B cell (primary cell): ENCODE measurements around the gene CTNNBL1. TPM values are rescaled to one million over a fixed set of nuclear protein-coding genes. Genes with fewer than 3 reads are reported as not detected.

Source experiments
- ATAC-seq: fragments of 200-7000 bp; cut with Tn5 transposase; one replicate; pipeline ENCODE4 v1.10.0; 2021; ENCODE audit warnings: low read depth, mild to moderate bottlenecking, moderate number of reproducible peaks, moderate library complexity
- CTCF ChIA-PET: fragments of 350-600 bp; sonication (Branson Sonifier 250); formaldehyde crosslinking; loops from one replicate; lab custom pipeline; 2021; ENCODE audit warnings: antibody characterized with exemption, inconsistent platforms; lab: Charles Lee
- POLR2A ChIA-PET: fragments of 350-600 bp; sonication (Branson Sonifier 250); formaldehyde crosslinking; loops from one replicate; lab custom pipeline; 2021; ENCODE audit warnings: antibody characterized with exemption; lab: Charles Lee
- DNase-seq: peaks from one replicate; pipeline ENCODE4 v3.0.0; 2013
- H2AFZ ChIP-seq: 2 replicates; pipeline ENCODE4 v1.6.1; 2012; ENCODE audit warnings: mild to moderate bottlenecking, low read depth, low read length; ENCODE audit not compliant: insufficient read depth, poor library complexity, severe bottlenecking
- H3K27ac ChIP-seq, 2 donors: 1 replicate in 1 of 2; 2 replicates in 1 of 2; pipeline ENCODE4 v1.5.1; 2012 to 2013; ENCODE audit warnings: low read length in 2 of 2, mild to moderate bottlenecking in 2 of 2, moderate library complexity in 1 of 2
- H3K27me3 ChIP-seq, 4 experiments: fragments of 200-600 bp in 1 of 4; sonication (generic) in 1 of 4; replicated peaks in 1 of 4; 1 replicate in 2 of 4; 2 replicates in 2 of 4; pipeline versions ENCODE4 v1.6.1 to v1.7.0; 2013 to 2016; ENCODE audit warnings: low read length in 3 of 4, mild to moderate bottlenecking in 2 of 4, mixed read lengths in 1 of 4, moderate library complexity in 1 of 4; ENCODE audit not compliant: insufficient read depth in 4 of 4, control insufficient read depth in 3 of 4; ENCODE audit errors: control extremely low read depth in 1 of 4
- H3K36me3 ChIP-seq, 2 experiments: replicated peaks in 1 of 2; 1 replicate in 1 of 2; 2 replicates in 1 of 2; pipeline versions ENCODE4 v1.6.1 to v1.7.1; 2013; ENCODE audit warnings: low read length in 1 of 2; ENCODE audit not compliant: insufficient read depth in 2 of 2, control insufficient read depth in 1 of 2; ENCODE audit errors: control extremely low read depth in 1 of 2, extremely low read depth in 1 of 2
- H3K4me1 ChIP-seq, 2 donors: fragments of 200-600 bp in 1 of 2; sonication (generic) in 1 of 2; 1 replicate in 1 of 2; 2 replicates in 1 of 2; pipeline versions ENCODE4 v1.5.1 to v1.6.1; 2013 to 2017; ENCODE audit warnings: low read length in 2 of 2; ENCODE audit not compliant: control insufficient read depth in 2 of 2, insufficient read depth in 2 of 2
- H3K4me2 ChIP-seq: replicated peaks from 2 replicates; pipeline ENCODE3; 2012; ENCODE audit warnings: mild to moderate bottlenecking, low read depth, low read length; ENCODE audit not compliant: poor library complexity, severe bottlenecking
- H3K4me3 ChIP-seq, 5 experiments: fragments of 200-600 bp in 1 of 5; sonication (generic) in 1 of 5; 1 replicate in 3 of 5; 2 replicates in 2 of 5; pipeline versions ENCODE4 v1.5.1 to v1.7.0; 2011 to 2016; ENCODE audit warnings: low read length in 4 of 5, mild to moderate bottlenecking in 4 of 5, low read depth in 2 of 5, control low read depth in 1 of 5, moderate library complexity in 1 of 5; ENCODE audit not compliant: insufficient read depth in 1 of 5; ENCODE audit errors: control extremely low read depth in 1 of 5, extremely low read depth in 1 of 5
- H3K79me2 ChIP-seq: fragments of 200-600 bp; sonication (generic); one replicate; pipeline ENCODE4 v1.6.0; 2016; ENCODE audit warnings: low read length; ENCODE audit not compliant: control insufficient read depth, insufficient read depth
- H3K9ac ChIP-seq: fragments of 200-600 bp; sonication (generic); 2 replicates; pipeline ENCODE4 v1.6.1; 2017; ENCODE audit warnings: mild to moderate bottlenecking, low read length, moderate library complexity
- H3K9me3 ChIP-seq, 3 donors: one replicate each; pipeline versions ENCODE4 v1.6.1 to v1.7.1; 2013; ENCODE audit warnings: low read length in 2 of 3; ENCODE audit not compliant: control insufficient read depth in 2 of 3, insufficient read depth in 1 of 3; ENCODE audit errors: control extremely low read depth in 1 of 3
- H4K20me1 ChIP-seq: 2 replicates; pipeline ENCODE4 v1.6.0; 2012; ENCODE audit warnings: mild to moderate bottlenecking, low read length; ENCODE audit not compliant: insufficient read depth, control insufficient read depth, poor library complexity, severe bottlenecking
- H3K27ac Mint-ChIP-seq: one replicate; pipeline ENCODE4 v1.8.0; 2021; ENCODE audit warnings: mixed read lengths
- H3K27me3 Mint-ChIP-seq: one replicate; pipeline ENCODE4 v1.8.0; 2021; ENCODE audit warnings: mixed read lengths
- H3K4me1 Mint-ChIP-seq: one replicate; pipeline ENCODE4 v1.8.0; 2021; ENCODE audit warnings: mixed read lengths
- H3K4me3 Mint-ChIP-seq: one replicate; pipeline ENCODE4 v1.8.0; 2021; ENCODE audit warnings: mixed read lengths
- H3K9me3 Mint-ChIP-seq: one replicate; pipeline ENCODE4 v1.8.0; 2022; ENCODE audit warnings: mixed read lengths; ENCODE audit not compliant: insufficient read depth
- EZH2 ChIP-seq: IDR thresholded peaks from 2 replicates; pipeline ENCODE4 v1.6.1; 2012; ENCODE audit warnings: borderline replicate concordance, low read depth, mild to moderate bottlenecking, moderate library complexity, low read length; ENCODE audit not compliant: insufficient read depth, poor library complexity, severe bottlenecking
- WGBS: methylation state at CpG from one replicate; pipeline ENCODE4 v1.1.5; 2013; ENCODE audit warnings: missing lambda C conversion rate; ENCODE audit not compliant: insufficient coverage; 5-methylcytosine and 5-hydroxymethylcytosine counted together
- intact Hi-C: fragments of 100-400 bp; cut with micrococcal nuclease; formaldehyde crosslinking; loops from one replicate; pipeline ENCODE4 v1.10.0; 2022
- polyA plus RNA-seq: library from polyadenylated mRNA; depleted of rRNA; stranded (reverse); fragments of >200 nt; gene quantifications from 2 replicates; pipeline ENCODE4 v1.2.3, GENCODE V29; 2012
- total RNA-seq, 2 donors: library from RNA; stranded (reverse); fragments of 120-200 nt in 1 of 2; gene quantifications; 1 replicate in 1 of 2; 2 replicates in 1 of 2; pipeline versions ENCODE4 v1.2.3 to v1.2.4, GENCODE V29; 2013 to 2022
- TF ChIP-seq, protein P1 (sequence below): fragments of 200-600 bp; IDR thresholded peaks from one replicate; pipeline ENCODE4 v1.8.0; 2022; ENCODE audit warnings: antibody characterized with exemption, mild to moderate bottlenecking

The CTNNBL1 gene
- total and polyA plus RNA-seq, 2 donors (not counting 1 experiment from before 2014, with no cell fraction given): 25.3 to 64.7 TPM

DNA sequence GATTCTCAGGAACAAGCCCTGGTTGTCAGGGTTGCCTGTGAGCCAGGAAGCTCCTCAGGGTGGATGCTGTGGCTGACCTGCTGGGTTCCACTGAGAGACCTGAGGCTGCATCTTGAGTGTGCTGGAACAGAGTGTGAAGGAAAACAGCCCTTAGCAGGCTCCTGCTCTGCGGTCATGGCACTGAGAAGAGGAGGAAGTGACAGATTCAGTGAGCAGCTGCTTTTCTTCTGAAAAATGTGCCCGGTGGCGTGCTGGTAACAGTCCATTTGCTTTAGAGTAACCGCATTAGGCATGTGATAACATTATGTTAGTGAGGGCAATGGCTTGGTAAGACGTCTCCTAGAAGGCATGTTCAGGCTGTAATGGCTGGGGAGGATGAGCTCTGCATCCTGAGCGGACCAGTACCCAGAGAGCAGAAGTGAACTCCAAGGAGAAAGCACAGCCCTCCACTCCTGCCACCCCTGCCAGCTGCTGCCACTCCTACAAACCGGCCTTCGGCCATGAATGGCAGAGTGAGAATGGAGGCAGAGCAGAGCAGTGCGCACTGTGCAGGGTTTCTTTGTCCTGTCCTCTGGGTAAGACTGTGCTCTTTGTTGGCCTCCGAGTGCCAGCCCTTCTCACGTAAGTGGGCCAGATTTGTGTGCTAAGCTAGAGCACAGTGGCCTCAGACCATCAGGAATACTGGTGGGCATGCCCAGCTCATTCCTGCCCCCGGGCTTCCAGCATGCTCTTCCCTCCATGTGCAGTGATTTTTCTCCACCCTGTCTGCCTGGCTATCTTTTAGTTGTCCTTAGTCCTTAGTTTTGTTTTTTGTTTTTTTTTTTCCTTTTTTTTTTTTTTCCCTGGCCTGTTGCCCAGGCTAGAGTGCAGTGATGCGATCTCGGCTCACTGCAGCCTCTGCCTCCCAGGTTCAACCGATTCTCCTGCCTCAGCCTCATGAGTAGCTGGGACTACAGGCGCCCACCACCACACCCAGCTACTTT is 111.0 kb downstream of the CTNNBL1 start:
- Mint-ChIP-seq H3K27ac (peak overlapping the region; percentile 99), H3K4me1 (peaks cover 77% of the 10 kb centered on the region), H3K4me3 (peak overlapping the region; percentile 87), H3K9me3 (no peaks in the 10 kb centered on the region), H3K27me3 (no peaks in the 10 kb centered on the region)
- Histone ChIP-seq H2AFZ (peak overlapping the region; percentile 30), H3K9ac (peak overlapping the region; percentile 48), H4K20me1 (no peaks in the 10 kb centered on the region), H3K4me2 (peak overlapping the region; percentile 72), H3K4me1 (peaks cover 77 to 82% of the 10 kb centered on the region in 2 donors), H3K27ac (peak overlapping the region; percentile 86 to 91), H3K9me3 (no peaks in the 10 kb centered on the region), H3K27me3 (no peaks in the 10 kb centered on the region), H3K36me3 (peaks cover 0 to 7% of the 10 kb centered on the region in 2 experiments), H3K79me2 (peaks cover 39% of the 10 kb centered on the region), H3K4me3 (peak overlapping the region in 4 of 5 experiments; percentile 5 to 58 (median 20))
- ChIA-PET POLR2A (interaction anchor here (0.7 to 0.8 kb wide), 2 partner anchors 11 to 32 kb away, joined by 3 to 5 read pairs; no protein-coding TSS in a partner anchor), CTCF (interaction anchor here (0.7 to 2.9 kb wide), 9 partner anchors 17 to 608 kb away, joined by 3 to 13 read pairs (median 3); no protein-coding TSS in a partner anchor)
- peak; percentile 82 for ATAC-seq
- peak; percentile 85 for DNase-seq
- WGBS: 38% methylated on average over 10 of the region's 16 CpGs
- intact Hi-C loops: loop anchor here (1.0 to 10.0 kb wide), 5 partner anchors 14 to 111 kb away; partner anchors contain the start of gene CTNNBL1
- TF ChIP-seq, protein P1, sequence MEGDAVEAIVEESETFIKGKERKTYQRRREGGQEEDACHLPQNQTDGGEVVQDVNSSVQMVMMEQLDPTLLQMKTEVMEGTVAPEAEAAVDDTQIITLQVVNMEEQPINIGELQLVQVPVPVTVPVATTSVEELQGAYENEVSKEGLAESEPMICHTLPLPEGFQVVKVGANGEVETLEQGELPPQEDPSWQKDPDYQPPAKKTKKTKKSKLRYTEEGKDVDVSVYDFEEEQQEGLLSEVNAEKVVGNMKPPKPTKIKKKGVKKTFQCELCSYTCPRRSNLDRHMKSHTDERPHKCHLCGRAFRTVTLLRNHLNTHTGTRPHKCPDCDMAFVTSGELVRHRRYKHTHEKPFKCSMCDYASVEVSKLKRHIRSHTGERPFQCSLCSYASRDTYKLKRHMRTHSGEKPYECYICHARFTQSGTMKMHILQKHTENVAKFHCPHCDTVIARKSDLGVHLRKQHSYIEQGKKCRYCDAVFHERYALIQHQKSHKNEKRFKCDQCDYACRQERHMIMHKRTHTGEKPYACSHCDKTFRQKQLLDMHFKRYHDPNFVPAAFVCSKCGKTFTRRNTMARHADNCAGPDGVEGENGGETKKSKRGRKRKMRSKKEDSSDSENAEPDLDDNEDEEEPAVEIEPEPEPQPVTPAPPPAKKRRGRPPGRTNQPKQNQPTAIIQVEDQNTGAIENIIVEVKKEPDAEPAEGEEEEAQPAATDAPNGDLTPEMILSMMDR: no peak
- no peak for TF ChIP-seq EZH2
